ENCODE data around the gene MAB21L1. TPM values are rescaled to one million over a fixed set of nuclear protein-coding genes. Genes with fewer than 3 reads are reported as not detected.

The MAB21L1 gene
- 1.4 and 1.5 TPM in 2 replicates for total RNA-seq

GRCh38 chr13:35475960-35476943 is at the start of gene MAB21L1:
Gene MAB21L1, minus strand, starts transcription at chr13:35476689. Its CDS starts 551 bp downstream, at chr13:35476138.
- H3K27ac ChIP-seq (ENCODE audit: low read depth, low read length), result peak within 1 kb of the TSS; percentile 64
- peaks cover 37% of the 10 kb centered on the region for H3K79me2 ChIP-seq (ENCODE audit: insufficient read depth, low read length)
- H3K4me2 ChIP-seq (ENCODE audit: insufficient read depth, low read length), result peak within 1 kb of the TSS; percentile 87
- H4K20me1 ChIP-seq (ENCODE audit: insufficient read depth, low read length), result no peaks in the 10 kb centered on the region
- no peaks in the 10 kb centered on the region for H3K36me3 ChIP-seq (ENCODE audit: insufficient read depth, low read length)
- peak within 1 kb of the TSS; percentile 98 for H2AFZ ChIP-seq (ENCODE audit: low read length)
- peaks cover 7% of the 10 kb centered on the region for H3K27me3 ChIP-seq (ENCODE audit: insufficient read depth, low read length)
- peak within 1 kb of the TSS; percentile 92 for H3K4me3 ChIP-seq (ENCODE audit: insufficient read depth, low read length)
- TF ChIP-seq, protein P1, sequence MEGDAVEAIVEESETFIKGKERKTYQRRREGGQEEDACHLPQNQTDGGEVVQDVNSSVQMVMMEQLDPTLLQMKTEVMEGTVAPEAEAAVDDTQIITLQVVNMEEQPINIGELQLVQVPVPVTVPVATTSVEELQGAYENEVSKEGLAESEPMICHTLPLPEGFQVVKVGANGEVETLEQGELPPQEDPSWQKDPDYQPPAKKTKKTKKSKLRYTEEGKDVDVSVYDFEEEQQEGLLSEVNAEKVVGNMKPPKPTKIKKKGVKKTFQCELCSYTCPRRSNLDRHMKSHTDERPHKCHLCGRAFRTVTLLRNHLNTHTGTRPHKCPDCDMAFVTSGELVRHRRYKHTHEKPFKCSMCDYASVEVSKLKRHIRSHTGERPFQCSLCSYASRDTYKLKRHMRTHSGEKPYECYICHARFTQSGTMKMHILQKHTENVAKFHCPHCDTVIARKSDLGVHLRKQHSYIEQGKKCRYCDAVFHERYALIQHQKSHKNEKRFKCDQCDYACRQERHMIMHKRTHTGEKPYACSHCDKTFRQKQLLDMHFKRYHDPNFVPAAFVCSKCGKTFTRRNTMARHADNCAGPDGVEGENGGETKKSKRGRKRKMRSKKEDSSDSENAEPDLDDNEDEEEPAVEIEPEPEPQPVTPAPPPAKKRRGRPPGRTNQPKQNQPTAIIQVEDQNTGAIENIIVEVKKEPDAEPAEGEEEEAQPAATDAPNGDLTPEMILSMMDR (IDR thresholded peaks at IDR 0.05; ENCODE audit: extremely low read depth, low read depth, low read length), result no peak
- peaks cover 5% of the 10 kb centered on the region for H3K4me1 ChIP-seq (ENCODE audit: insufficient read depth, low read length)
- peak; percentile 96 for DNase-seq (ENCODE audit: insufficient read length, low spot score, missing footprints)
- H3K9me3 ChIP-seq (ENCODE audit: low read depth, low read length), result no peaks in the 10 kb centered on the region

- Histone ChIP-seq H3K79me2 (ENCODE audit: insufficient read depth, low read length) (no peaks in the 10 kb centered on the region), H3K4me2 (ENCODE audit: insufficient read depth, low read length) (no peak overlapping the region), H3K27ac (ENCODE audit: low read depth, low read length) (no peak overlapping the region), H3K27me3 (ENCODE audit: insufficient read depth, low read length) (no peaks in the 10 kb centered on the region), H3K4me1 (ENCODE audit: insufficient read depth, low read length) (no peaks in the 10 kb centered on the region), H2AFZ (ENCODE audit: low read length) (no peak overlapping the region), H3K4me3 (ENCODE audit: insufficient read depth, low read length) (no peak overlapping the region), H4K20me1 (ENCODE audit: insufficient read depth, low read length) (no peaks in the 10 kb centered on the region), H3K9me3 (ENCODE audit: low read depth, low read length) (no peaks in the 10 kb centered on the region), H3K36me3 (ENCODE audit: insufficient read depth, low read length) (no peaks in the 10 kb centered on the region)
- TF ChIP-seq, protein P1 (IDR thresholded peaks at IDR 0.05; ENCODE audit: extremely low read depth, low read depth, low read length), result no peak
- no peak for DNase-seq (ENCODE audit: insufficient read length, low spot score, missing footprints)
These were observed 47.7 kb upstream of the MAB21L1 start for GRCh38 chr13:35524171-35524570.

GRCh38 chr13:35518337-35518946 is 42.0 kb upstream of the MAB21L1 start:
- H3K36me3 ChIP-seq (ENCODE audit: insufficient read depth, low read length), result no peaks in the 10 kb centered on the region

More at GRCh38 chr13:35518337-35518946, 42.0 kb upstream of the MAB21L1 start:
- Histone ChIP-seq H3K4me3 (ENCODE audit: insufficient read depth, low read length) (no peak overlapping the region), H2AFZ (ENCODE audit: low read length) (no peak overlapping the region), H3K9me3 (ENCODE audit: low read depth, low read length) (no peaks in the 10 kb centered on the region), H3K4me1 (ENCODE audit: insufficient read depth, low read length) (no peaks in the 10 kb centered on the region), H3K27ac (ENCODE audit: low read depth, low read length) (no peak overlapping the region), H3K27me3 (ENCODE audit: insufficient read depth, low read length) (no peaks in the 10 kb centered on the region), H3K79me2 (ENCODE audit: insufficient read depth, low read length) (no peaks in the 10 kb centered on the region), H4K20me1 (ENCODE audit: insufficient read depth, low read length) (no peaks in the 10 kb centered on the region), H3K4me2 (ENCODE audit: insufficient read depth, low read length) (no peak overlapping the region)
- TF ChIP-seq, protein P1 (IDR thresholded peaks at IDR 0.05; ENCODE audit: extremely low read depth, low read depth, low read length), result no peak
- DNase-seq (ENCODE audit: insufficient read length, low spot score, missing footprints), result peak; percentile 46
